OCI-LY1 (cell line): ENCODE results near the gene LZTS3.

Experiments
- H2AFZ ChIP-seq: fragments of 200-600 bp; sonication (generic), shearing (Covaris generic); 2 replicates; pipeline ENCODE4 v1.6.0; 2014; ENCODE audit warnings: antibody characterized with exemption, mild to moderate bottlenecking, low read length
- H3F3A ChIP-seq: fragments of 200-600 bp; sonication (generic), shearing (Covaris generic); 2 replicates; pipeline ENCODE4 v1.6.0; 2014; ENCODE audit warnings: mild to moderate bottlenecking, antibody characterized with exemption, low read length, moderate library complexity; ENCODE audit not compliant: insufficient read depth
- H3K27ac ChIP-seq: fragments of 200-600 bp; sonication (generic); 2 replicates; pipeline ENCODE4 v1.5.1; 2014; ENCODE audit warnings: low read length, mixed run types, mild to moderate bottlenecking, low read depth; ENCODE audit not compliant: poor library complexity, severe bottlenecking
- H3K27me3 ChIP-seq: fragments of 200-600 bp; sonication (generic); 2 replicates; pipeline ENCODE4 v1.6.0; 2014; ENCODE audit warnings: antibody characterized with exemption, mild to moderate bottlenecking, low read length, moderate library complexity; ENCODE audit not compliant: insufficient read depth
- H3K36me3 ChIP-seq: fragments of 200-600 bp; sonication (generic); 2 replicates; pipeline ENCODE4 v1.6.1; 2014; ENCODE audit warnings: mild to moderate bottlenecking, antibody characterized with exemption, low read length, moderate library complexity, mixed read lengths; ENCODE audit not compliant: insufficient read depth
- H3K4me1 ChIP-seq: fragments of 200-600 bp; sonication (generic); 2 replicates; pipeline ENCODE4 v1.5.1; 2014; ENCODE audit warnings: mild to moderate bottlenecking, low read length, moderate library complexity; ENCODE audit not compliant: insufficient read depth, severe bottlenecking
- H3K4me2 ChIP-seq: fragments of 200-600 bp; sonication (generic), shearing (Covaris generic); 2 replicates; pipeline ENCODE4 v1.6.1; 2014; ENCODE audit warnings: low read length
- H3K4me3 ChIP-seq: fragments of 200-600 bp; sonication (generic); 2 replicates; pipeline ENCODE4 v1.5.1; 2014; ENCODE audit warnings: low read length, low read depth, mild to moderate bottlenecking, mixed read lengths; ENCODE audit not compliant: poor library complexity, severe bottlenecking
- H3K79me2 ChIP-seq: fragments of 200-600 bp; shearing (Covaris generic); 2 replicates; pipeline ENCODE4 v1.6.1; 2016; ENCODE audit warnings: mixed run types, low read length, mixed read lengths; ENCODE audit not compliant: insufficient read depth
- H3K9ac ChIP-seq: fragments of 200-600 bp; sonication (generic), shearing (Covaris generic); 2 replicates; pipeline ENCODE4 v1.6.1; 2014; ENCODE audit warnings: mild to moderate bottlenecking, low read length, mixed read lengths
- H3K9me2 ChIP-seq: fragments of 200-600 bp; sonication (generic), shearing (Covaris generic); 2 replicates; pipeline ENCODE4 v1.6.1; 2014; ENCODE audit warnings: low read depth, mild to moderate bottlenecking, low read length, mixed read lengths
- H3K9me3 ChIP-seq: fragments of 200-600 bp; shearing (Covaris generic); 2 replicates; pipeline ENCODE4 v1.6.1; 2014; ENCODE audit warnings: low read length, mixed read lengths
- H4K20me1 ChIP-seq: fragments of 200-600 bp; sonication (generic), shearing (Covaris generic); 2 replicates; pipeline ENCODE4 v1.6.0; 2016; ENCODE audit warnings: mild to moderate bottlenecking, low read length; ENCODE audit not compliant: insufficient read depth
- EZH2 ChIP-seq: fragments of 200-600 bp; sonication (generic), shearing (Covaris generic); IDR thresholded peaks from 2 replicates; pipeline ENCODE4 v1.8.0; 2017; ENCODE audit warnings: borderline replicate concordance, mixed run types, mild to moderate bottlenecking, antibody characterized with exemption, low read length, moderate library complexity, mixed read lengths
- TF ChIP-seq, protein P1 (sequence below): fragments of 200-600 bp; sonication (generic), shearing (Covaris generic); IDR thresholded peaks from 2 replicates; pipeline ENCODE4 v1.5.1; 2017; ENCODE audit warnings: mild to moderate bottlenecking, antibody characterized with exemption, low read length, moderate library complexity, mixed read lengths

LZTS3 gene

DNA sequence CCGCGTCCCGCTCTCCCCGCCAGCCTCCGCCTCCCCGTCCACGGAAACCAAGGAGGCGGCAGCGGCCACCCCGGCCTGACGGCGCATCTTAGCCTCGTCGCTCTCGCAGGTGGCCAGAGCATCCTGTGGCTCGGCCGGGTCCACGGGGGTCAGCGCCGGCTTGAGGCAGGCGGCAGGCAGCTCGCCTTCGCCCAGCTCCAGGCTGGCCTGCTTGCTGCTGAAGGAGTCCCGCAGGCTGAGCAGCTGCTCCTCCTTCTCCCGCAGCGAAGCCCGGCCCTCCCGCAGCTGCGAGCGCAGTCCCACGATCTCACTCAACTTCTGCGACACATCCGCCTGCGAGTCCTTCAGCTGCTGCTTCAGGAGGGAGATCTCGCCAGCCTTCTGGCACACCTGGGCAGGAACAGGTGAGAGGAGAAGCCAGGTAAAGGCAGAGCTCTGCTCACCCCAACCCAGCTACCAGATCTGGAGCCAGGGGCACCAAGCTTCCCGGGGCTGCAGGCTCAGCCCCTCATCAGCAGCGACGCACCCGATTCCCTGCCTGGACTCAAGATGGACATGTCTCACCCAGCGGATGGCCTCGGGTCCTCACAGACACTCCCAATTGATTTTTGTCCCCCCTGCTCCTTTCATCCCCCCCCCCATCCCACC is 8.5 kb downstream of the LZTS3 start:
- Histone ChIP-seq H3K4me1 (peaks cover 5% of the 10 kb centered on the region), H3K9me3 (no peaks in the 10 kb centered on the region), H3K27ac (no peak overlapping the region), H3F3A (no peaks in the 10 kb centered on the region), H3K79me2 (no peaks in the 10 kb centered on the region), H3K4me2 (no peak overlapping the region), H2AFZ (no peak overlapping the region), H3K9me2 (no peaks in the 10 kb centered on the region), H3K27me3 (no peaks in the 10 kb centered on the region), H4K20me1 (no peaks in the 10 kb centered on the region), H3K4me3 (no peak overlapping the region), H3K36me3 (no peaks in the 10 kb centered on the region), H3K9ac (no peak overlapping the region)
- TF ChIP-seq EZH2: no peak
- TF ChIP-seq, protein P1, sequence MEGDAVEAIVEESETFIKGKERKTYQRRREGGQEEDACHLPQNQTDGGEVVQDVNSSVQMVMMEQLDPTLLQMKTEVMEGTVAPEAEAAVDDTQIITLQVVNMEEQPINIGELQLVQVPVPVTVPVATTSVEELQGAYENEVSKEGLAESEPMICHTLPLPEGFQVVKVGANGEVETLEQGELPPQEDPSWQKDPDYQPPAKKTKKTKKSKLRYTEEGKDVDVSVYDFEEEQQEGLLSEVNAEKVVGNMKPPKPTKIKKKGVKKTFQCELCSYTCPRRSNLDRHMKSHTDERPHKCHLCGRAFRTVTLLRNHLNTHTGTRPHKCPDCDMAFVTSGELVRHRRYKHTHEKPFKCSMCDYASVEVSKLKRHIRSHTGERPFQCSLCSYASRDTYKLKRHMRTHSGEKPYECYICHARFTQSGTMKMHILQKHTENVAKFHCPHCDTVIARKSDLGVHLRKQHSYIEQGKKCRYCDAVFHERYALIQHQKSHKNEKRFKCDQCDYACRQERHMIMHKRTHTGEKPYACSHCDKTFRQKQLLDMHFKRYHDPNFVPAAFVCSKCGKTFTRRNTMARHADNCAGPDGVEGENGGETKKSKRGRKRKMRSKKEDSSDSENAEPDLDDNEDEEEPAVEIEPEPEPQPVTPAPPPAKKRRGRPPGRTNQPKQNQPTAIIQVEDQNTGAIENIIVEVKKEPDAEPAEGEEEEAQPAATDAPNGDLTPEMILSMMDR: no peak

DNA sequence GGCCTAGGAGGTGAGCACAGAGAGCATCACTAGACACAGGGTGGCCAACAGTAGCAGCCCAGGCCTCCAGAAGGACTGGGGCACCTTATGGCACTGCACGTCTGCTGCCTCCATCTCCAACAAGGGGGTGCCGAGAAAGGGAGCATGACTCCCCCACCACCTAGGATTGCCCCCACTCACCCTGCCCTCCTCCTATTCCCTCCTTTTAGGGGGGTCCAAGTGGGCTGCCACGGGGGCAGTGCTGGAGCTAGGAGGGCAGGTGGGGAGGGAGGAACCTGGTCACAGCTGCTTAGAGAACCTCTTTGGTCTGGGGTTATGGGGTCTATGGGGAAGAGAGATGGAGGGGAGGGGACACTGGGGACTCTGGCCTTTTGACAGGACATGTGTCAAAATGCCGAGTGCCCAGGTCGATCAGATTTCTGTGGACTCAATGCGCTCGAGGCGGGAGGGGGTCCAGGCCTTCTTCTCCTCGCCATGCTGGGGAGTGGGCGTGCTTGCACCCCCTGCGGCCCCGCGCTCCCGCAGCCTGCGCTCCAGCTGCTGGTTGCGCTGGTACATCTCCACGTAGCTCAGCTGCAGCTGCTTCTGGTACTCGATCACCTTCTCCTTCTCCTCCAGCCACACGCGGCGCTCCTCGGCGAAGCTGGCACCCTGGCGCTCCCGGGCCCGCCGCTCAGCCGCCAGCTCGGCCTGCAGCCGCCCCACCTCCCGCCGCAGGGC is 9.1 kb downstream of the LZTS3 start:
- no peak overlapping the region for H3K9ac ChIP-seq
- no peaks in the 10 kb centered on the region for H3K9me3 ChIP-seq
- H3K27ac ChIP-seq: no peak overlapping the region
- H4K20me1 ChIP-seq: no peaks in the 10 kb centered on the region
- no peaks in the 10 kb centered on the region for H3K36me3 ChIP-seq
- peaks cover 7% of the 10 kb centered on the region for H3K4me1 ChIP-seq
- no peaks in the 10 kb centered on the region for H3K9me2 ChIP-seq
- H3F3A ChIP-seq: no peaks in the 10 kb centered on the region
- peaks cover 3% of the 10 kb centered on the region for H3K79me2 ChIP-seq
- H2AFZ ChIP-seq: no peak overlapping the region
- no peak for TF ChIP-seq EZH2
- TF ChIP-seq, protein P1: no peak
- no peak overlapping the region for H3K4me3 ChIP-seq
- H3K4me2 ChIP-seq: no peak overlapping the region
- H3K27me3 ChIP-seq: no peaks in the 10 kb centered on the region

DNA sequence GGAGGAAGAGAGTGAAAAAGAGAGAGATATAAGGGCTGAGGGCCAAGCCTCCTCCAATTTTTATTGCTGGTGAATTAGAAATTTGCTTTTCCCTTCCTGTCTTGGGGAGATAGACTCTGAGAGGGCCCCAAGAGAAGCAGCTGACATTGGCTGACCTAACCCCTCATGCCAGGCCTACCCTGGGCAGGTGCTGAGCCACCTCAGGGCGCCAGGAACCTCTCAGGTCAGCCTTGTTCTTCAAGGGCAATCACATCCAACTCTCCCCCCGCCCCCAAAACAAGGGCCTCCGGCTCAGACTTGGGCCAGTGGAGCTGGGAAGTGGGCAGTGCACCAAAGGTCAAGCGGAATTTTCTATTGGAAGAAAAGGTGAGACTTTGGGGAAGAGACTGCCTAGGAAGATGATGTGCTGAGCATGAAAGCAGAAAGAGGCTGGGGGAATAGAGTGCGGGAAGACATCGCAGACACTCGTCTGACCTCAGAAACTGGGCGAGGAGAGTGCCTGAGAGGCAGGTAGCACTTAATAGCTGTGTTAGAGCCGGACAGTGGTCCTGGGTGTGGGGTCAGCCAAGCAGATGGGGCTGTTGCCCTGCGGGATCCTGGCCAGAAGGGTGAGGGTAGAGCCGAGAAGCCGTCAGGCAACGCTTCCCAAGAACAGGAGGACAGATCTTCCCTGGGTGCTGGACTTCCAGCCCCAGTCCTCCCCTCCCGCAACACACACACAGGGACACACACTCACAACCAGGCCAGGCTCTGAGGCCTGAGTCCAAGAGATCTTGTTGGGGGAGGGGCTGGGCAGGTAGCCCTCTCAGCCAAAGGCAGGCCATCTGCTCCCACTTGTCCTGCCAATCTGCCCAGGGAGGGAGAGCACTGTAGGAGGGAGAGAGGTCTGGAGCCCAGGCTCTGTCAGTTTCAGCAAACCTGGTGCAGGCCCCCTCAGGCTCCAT is 10.0 kb downstream of the LZTS3 start:
- no peaks in the 10 kb centered on the region for H4K20me1 ChIP-seq

More for the DNA sequence above, 10.0 kb downstream of the LZTS3 start:
- no peaks in the 10 kb centered on the region for H3K9me2 ChIP-seq
- no peak overlapping the region for H3K27ac ChIP-seq
- H3F3A ChIP-seq: no peaks in the 10 kb centered on the region
- H3K4me3 ChIP-seq: no peak overlapping the region
- H3K27me3 ChIP-seq: no peaks in the 10 kb centered on the region
- no peaks in the 10 kb centered on the region for H3K36me3 ChIP-seq
- no peak overlapping the region for H2AFZ ChIP-seq
- no peak overlapping the region for H3K9ac ChIP-seq
- peaks cover 10% of the 10 kb centered on the region for H3K79me2 ChIP-seq
- TF ChIP-seq EZH2: no peak
- H3K4me2 ChIP-seq: no peak overlapping the region
- H3K4me1 ChIP-seq: peaks cover 13% of the 10 kb centered on the region
- H3K9me3 ChIP-seq: no peaks in the 10 kb centered on the region
